Hepatocyte (in vitro differentiated cells): Measurements from ENCODE around the gene NELFB. TPM values are rescaled to one million over a fixed set of nuclear protein-coding genes. Genes with fewer than 3 reads are reported as not detected.

Experiments used
- DNase-seq: peaks from one replicate; pipeline ENCODE4 v3.0.0-alpha.2; 2016; ENCODE audit warnings: low spot score
- H2AFZ ChIP-seq: fragments of 200-600 bp; sonication (generic); 2 replicates; pipeline ENCODE4 v1.6.0; 2016; ENCODE audit warnings: antibody characterized with exemption, mild to moderate bottlenecking
- H3K27ac ChIP-seq: fragments of 200-600 bp; sonication (generic); 2 replicates; pipeline ENCODE4 v1.5.1; 2016; ENCODE audit warnings: mild to moderate bottlenecking
- H3K27me3 ChIP-seq: fragments of 200-600 bp; sonication (generic); 2 replicates; pipeline ENCODE4 v1.6.1; 2016
- H3K36me3 ChIP-seq: fragments of 200-600 bp; sonication (generic); replicated peaks from 2 replicates; pipeline ENCODE4 v1.5.1; 2016; ENCODE audit warnings: low read depth; ENCODE audit not compliant: insufficient read depth
- H3K4me1 ChIP-seq: fragments of 200-600 bp; sonication (generic); 2 replicates; pipeline ENCODE4 v1.5.1; 2016; ENCODE audit warnings: mild to moderate bottlenecking, moderate library complexity; ENCODE audit not compliant: insufficient read depth
- H3K4me2 ChIP-seq: fragments of 200-600 bp; sonication (generic); 2 replicates; pipeline ENCODE4 v1.6.0; 2016
- H3K4me3 ChIP-seq: fragments of 200-600 bp; sonication (generic); 2 replicates; pipeline ENCODE4 v1.5.1; 2016; ENCODE audit warnings: mild to moderate bottlenecking
- H3K79me2 ChIP-seq: fragments of 200-600 bp; sonication (generic); 2 replicates; pipeline ENCODE4 v1.6.0; 2017; ENCODE audit warnings: mild to moderate bottlenecking
- H3K9me2 ChIP-seq: fragments of 200-600 bp; sonication (generic); replicated peaks from 2 replicates; pipeline ENCODE4 v1.6.0; 2017; ENCODE audit warnings: mild to moderate bottlenecking; ENCODE audit not compliant: insufficient read depth
- H3K9me3 ChIP-seq: fragments of 200-600 bp; sonication (generic); 2 replicates; pipeline ENCODE4 v1.5.1; 2016; ENCODE audit warnings: low read depth, mild to moderate bottlenecking
- H4K20me1 ChIP-seq: fragments of 200-600 bp; sonication (generic); 2 replicates; pipeline ENCODE4 v1.6.0; 2016; ENCODE audit warnings: mild to moderate bottlenecking; ENCODE audit not compliant: insufficient read depth, poor library complexity, severe bottlenecking
- EZH2 ChIP-seq: fragments of 200-600 bp; sonication (generic); IDR thresholded peaks from 2 replicates; pipeline ENCODE4 v1.6.1; 2016; ENCODE audit warnings: antibody characterized with exemption, mild to moderate bottlenecking, borderline replicate concordance
- EZH2phosphoT487 ChIP-seq: fragments of 200-600 bp; sonication (generic); IDR thresholded peaks from one replicate; pipeline ENCODE4 v1.6.1; 2018; ENCODE audit warnings: antibody characterized with exemption, mild to moderate bottlenecking, low read depth, moderate library complexity; ENCODE audit not compliant: unreplicated experiment, severe bottlenecking
- WGBS: methylation state at CpG from one replicate; pipeline ENCODE4 v1.1.6; 2016; ENCODE audit warnings: low lambda C conversion rate; ENCODE audit errors: missing lambda C conversion rate; 5-methylcytosine and 5-hydroxymethylcytosine counted together
- polyA plus RNA-seq: library from polyadenylated mRNA; unstranded; fragments of >200 nt; fragmentation: Nextera tagmentation; extraction: Ambion mirVana; gene quantifications from 2 replicates; pipeline ENCODE4 v1.2.1, GENCODE V29; 2016
- total RNA-seq: library from RNA; depleted of rRNA; stranded (reverse); fragments of >200 nt; gene quantifications from 2 replicates; pipeline ENCODE4 v1.2.3, GENCODE V29; 2014
- TF ChIP-seq, protein P1 (sequence below): fragments of 200-600 bp; sonication (generic); IDR thresholded peaks from 2 replicates; pipeline ENCODE4 v1.5.1; 2016; ENCODE audit warnings: antibody characterized with exemption, mild to moderate bottlenecking; ENCODE audit not compliant: poor library complexity

Gene NELFB
- total and polyA plus RNA-seq, 2 experiments from 2014 or later = 41.4 to 63.5 TPM

DNA sequence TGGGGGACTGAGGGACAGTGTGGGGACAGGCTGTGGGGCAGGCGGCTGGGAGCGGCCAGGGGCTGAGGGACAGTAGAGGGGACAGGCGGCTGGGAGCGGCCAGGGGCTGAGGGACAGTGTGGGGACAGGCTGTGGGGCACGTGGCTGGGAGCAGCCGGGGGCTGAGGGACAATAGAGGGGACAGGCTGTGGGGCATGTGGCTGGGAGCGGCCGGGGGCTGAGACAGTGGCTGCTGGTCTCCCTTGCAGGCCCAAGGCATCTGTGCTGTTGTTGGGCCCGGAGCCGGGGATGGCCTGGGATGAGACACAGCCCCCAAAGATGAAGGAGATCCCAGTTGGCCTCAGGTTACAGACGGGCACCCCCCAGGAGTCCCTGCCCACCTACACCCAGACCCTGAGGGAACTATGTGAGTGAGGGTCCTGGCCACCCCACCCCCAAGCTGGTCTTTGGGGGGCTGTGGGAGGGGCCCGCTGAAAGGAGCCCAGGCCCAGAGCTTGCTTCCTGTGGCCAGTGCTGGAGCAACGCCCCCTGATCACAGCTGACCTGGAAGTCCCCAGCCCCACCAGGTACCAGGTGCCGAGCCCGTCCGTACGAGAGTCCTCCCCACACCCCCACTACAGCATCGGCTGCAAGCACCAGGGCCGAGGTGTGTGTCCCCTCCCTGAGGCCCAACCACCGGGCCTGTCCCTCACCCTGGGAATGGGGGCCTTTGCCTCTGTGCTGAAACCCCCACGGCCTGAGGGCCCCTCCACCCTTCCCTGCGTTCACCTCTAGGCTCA is 3.4 kb upstream of the NELFB start:
- Histone ChIP-seq H3K4me2 (no peak overlapping the region), H3K4me3 (no peak overlapping the region), H4K20me1 (peaks cover 7% of the 10 kb centered on the region), H3K36me3 (no peaks in the 10 kb centered on the region), H3K27ac (no peak overlapping the region), H3K27me3 (no peaks in the 10 kb centered on the region), H3K9me2 (no peaks in the 10 kb centered on the region), H3K4me1 (peaks cover 15% of the 10 kb centered on the region), H3K9me3 (no peaks in the 10 kb centered on the region), H2AFZ (no peak overlapping the region), H3K79me2 (peaks cover 13% of the 10 kb centered on the region)
- no peak for TF ChIP-seq EZH2
- TF ChIP-seq, protein P1, sequence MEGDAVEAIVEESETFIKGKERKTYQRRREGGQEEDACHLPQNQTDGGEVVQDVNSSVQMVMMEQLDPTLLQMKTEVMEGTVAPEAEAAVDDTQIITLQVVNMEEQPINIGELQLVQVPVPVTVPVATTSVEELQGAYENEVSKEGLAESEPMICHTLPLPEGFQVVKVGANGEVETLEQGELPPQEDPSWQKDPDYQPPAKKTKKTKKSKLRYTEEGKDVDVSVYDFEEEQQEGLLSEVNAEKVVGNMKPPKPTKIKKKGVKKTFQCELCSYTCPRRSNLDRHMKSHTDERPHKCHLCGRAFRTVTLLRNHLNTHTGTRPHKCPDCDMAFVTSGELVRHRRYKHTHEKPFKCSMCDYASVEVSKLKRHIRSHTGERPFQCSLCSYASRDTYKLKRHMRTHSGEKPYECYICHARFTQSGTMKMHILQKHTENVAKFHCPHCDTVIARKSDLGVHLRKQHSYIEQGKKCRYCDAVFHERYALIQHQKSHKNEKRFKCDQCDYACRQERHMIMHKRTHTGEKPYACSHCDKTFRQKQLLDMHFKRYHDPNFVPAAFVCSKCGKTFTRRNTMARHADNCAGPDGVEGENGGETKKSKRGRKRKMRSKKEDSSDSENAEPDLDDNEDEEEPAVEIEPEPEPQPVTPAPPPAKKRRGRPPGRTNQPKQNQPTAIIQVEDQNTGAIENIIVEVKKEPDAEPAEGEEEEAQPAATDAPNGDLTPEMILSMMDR = no peak
- TF ChIP-seq EZH2phosphoT487 = no peak
- WGBS = 92% methylated on average over 11 of the region's 22 CpGs
- DNase-seq = no peak

DNA sequence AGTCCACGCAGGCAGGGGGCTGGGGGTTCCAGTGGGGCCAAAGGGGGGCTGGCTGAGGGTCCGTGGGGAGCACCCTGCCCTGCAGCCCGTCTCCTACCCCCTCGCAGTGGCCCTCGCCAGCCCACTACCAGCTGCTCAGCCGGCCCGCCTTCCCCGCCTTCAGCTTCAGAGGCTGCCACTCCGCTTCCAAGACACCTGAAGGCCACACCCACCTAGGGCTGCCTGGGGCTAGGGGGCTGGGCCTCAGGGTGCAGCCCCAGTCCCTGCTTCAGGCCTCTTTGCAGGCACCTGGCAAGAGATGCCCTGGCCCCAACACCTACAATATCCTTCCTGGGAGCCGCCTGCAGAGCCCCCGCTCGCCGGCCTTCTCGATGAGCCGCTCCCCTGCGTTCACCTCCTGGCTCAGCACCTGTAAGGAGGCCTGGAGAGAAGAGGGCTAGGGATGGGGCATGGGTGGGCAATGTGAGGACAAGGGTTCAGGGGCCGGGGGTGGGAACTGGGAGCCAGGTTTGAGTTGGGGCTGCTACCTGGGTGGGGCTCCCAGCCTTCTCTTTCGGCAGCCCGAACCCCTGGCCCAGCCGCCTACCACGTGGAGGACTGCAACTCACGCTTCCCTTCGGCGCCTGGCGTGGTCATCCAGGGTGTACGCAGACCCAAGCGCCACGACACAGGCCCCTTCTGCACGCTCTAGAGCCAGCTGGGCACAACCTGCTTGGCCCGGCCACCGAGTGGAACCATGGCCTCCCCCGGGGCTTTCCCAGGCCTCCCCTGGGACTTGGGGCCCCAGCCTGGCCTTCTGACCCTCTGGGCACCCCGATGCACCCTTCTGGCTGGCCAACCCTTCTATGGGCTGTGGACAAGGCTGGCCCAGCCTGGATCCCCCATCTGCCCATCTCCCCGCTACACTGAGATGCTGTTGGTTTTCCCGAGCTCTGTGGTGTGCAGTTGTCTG is 2.3 kb upstream of the NELFB start:
- no peak overlapping the region for H2AFZ ChIP-seq

DNA sequence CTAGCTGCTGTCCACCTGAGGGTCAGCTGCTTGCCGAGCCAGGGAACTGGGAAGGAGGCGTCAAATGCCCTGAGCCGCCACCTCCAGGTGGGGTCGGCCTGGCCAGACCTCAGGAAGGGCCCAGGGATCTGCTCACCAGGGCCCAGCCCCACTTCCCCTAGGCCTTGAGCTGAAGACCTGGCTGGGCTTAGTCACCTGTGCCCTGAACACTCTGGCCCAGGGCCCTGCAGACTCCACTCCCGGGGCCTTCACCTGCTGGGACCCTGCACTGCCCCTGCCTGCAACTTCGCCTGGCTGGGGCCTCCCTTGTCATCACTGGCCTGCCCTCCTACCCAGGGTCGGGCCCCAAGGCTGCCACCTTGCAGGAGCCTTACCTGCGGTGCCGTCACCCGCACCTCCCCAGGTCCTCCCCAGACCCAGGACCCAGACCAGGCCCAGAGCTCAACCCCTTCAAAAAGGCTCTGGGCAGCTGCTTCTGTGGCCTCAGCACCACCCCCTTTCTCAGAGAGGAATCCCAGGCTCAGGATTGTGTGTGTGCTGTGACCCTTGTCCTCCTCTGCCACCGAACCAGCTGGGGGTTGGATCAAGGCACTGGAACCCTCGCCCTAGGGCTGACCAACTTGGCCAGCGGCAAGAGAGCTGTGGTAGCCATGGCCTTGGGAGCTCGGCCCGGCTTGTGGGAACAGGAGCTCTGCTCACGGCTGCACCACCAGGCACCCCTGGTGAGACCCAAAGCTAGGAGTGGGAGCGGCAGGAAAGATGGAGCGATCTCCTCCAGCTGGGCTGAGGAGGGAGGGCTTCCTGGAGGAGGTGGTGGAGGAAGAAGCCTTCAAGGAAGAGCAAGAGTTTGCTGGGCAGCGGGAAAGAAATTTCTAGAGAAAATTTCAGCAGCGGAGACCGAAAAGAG is 1.2 kb upstream of the NELFB start:
- Histone ChIP-seq H3K27me3 (no peaks in the 10 kb centered on the region), H3K4me1 (peaks cover 15% of the 10 kb centered on the region), H3K9me2 (no peaks in the 10 kb centered on the region), H3K36me3 (no peaks in the 10 kb centered on the region), H3K79me2 (peaks cover 20% of the 10 kb centered on the region), H3K4me2 (peak overlapping the region; percentile 98), H4K20me1 (peaks cover 7% of the 10 kb centered on the region), H2AFZ (peak overlapping the region; percentile 71), H3K27ac (peak overlapping the region; percentile 36), H3K9me3 (no peaks in the 10 kb centered on the region), H3K4me3 (peak overlapping the region; percentile 43)
- TF ChIP-seq EZH2phosphoT487 = no peak
- no peak for TF ChIP-seq EZH2
- TF ChIP-seq, protein P1 = no peak
- 52% methylated on average over 18 of the region's 21 CpGs for WGBS
- no peak for DNase-seq

More for the DNA sequence above, 2.3 kb upstream of the NELFB start:
- 85% methylated on average over 25 of the region's 35 CpGs for WGBS
- H3K4me1 ChIP-seq = peaks cover 15% of the 10 kb centered on the region
- DNase-seq = peak; percentile 68
- H3K27ac ChIP-seq = no peak overlapping the region
- TF ChIP-seq EZH2phosphoT487 (no peak), EZH2 (no peak)
- TF ChIP-seq, protein P1 = no peak
- H3K9me2 ChIP-seq = no peaks in the 10 kb centered on the region
- no peaks in the 10 kb centered on the region for H3K36me3 ChIP-seq
- no peaks in the 10 kb centered on the region for H3K9me3 ChIP-seq
- peaks cover 7% of the 10 kb centered on the region for H4K20me1 ChIP-seq
- H3K79me2 ChIP-seq = peaks cover 20% of the 10 kb centered on the region
- peak overlapping the region; percentile 98 for H3K4me2 ChIP-seq
- H3K27me3 ChIP-seq = no peaks in the 10 kb centered on the region
- H3K4me3 ChIP-seq = no peak overlapping the region
